SU-DHL-6 (cell line): ENCODE measurements around the gene MYO15B.

Experiments used
- H2AFZ ChIP-seq: fragments of 200-600 bp; sonication (generic); 2 replicates; pipeline ENCODE4 v1.6.1; 2014; ENCODE audit warnings: low read depth, mild to moderate bottlenecking, moderate library complexity, mixed read lengths, antibody characterized with exemption, low read length; ENCODE audit not compliant: severe bottlenecking
- H3F3A ChIP-seq: fragments of 200-600 bp; shearing (Covaris generic); 2 replicates; pipeline ENCODE4 v1.6.0; 2016; ENCODE audit warnings: antibody characterized with exemption, mild to moderate bottlenecking; ENCODE audit not compliant: insufficient read depth
- H3K27ac ChIP-seq: fragments of 200-600 bp; sonication (generic); 2 replicates; pipeline ENCODE4 v1.5.1; 2016; ENCODE audit warnings: low read depth, mild to moderate bottlenecking, low read length, moderate library complexity, mixed read lengths
- H3K27me3 ChIP-seq: fragments of 200-600 bp; sonication (generic), shearing (Covaris generic); 2 replicates; pipeline ENCODE4 v1.6.0; 2014; ENCODE audit warnings: mild to moderate bottlenecking, low read length
- H3K36me3 ChIP-seq: fragments of 200-600 bp; sonication (generic); 2 replicates; pipeline ENCODE4 v1.6.1; 2014; ENCODE audit warnings: mild to moderate bottlenecking, low read length, mixed read lengths
- H3K4me2 ChIP-seq: fragments of 300-600, 200-600 bp; shearing (Covaris generic), sonication (generic); 2 replicates; pipeline ENCODE4 v1.6.0; 2014; ENCODE audit warnings: low read length, low read depth, mild to moderate bottlenecking; ENCODE audit not compliant: poor library complexity, severe bottlenecking
- H3K4me3 ChIP-seq: fragments of 200-600 bp; sonication (generic); 2 replicates; pipeline ENCODE4 v1.5.1; 2014; ENCODE audit warnings: antibody characterized with exemption, low read length, mild to moderate bottlenecking, mixed read lengths; ENCODE audit not compliant: insufficient read depth, poor library complexity, severe bottlenecking
- H3K79me2 ChIP-seq: fragments of 200-600 bp; sonication (generic); 2 replicates; pipeline ENCODE4 v1.6.1; 2014; ENCODE audit warnings: mild to moderate bottlenecking, low read length, moderate library complexity; ENCODE audit not compliant: insufficient read depth
- H3K9ac ChIP-seq: fragments of 200-600 bp; sonication (generic); 2 replicates; pipeline ENCODE4 v1.7.0; 2014; ENCODE audit warnings: mild to moderate bottlenecking, low read length
- H3K9me2 ChIP-seq: fragments of 200-600 bp; sonication (generic); replicated peaks from 2 replicates; pipeline ENCODE4 v1.6.1; 2014; ENCODE audit warnings: low read length; ENCODE audit not compliant: insufficient read depth
- H3K9me3 ChIP-seq: fragments of 200-600 bp; sonication (generic); 2 replicates; pipeline ENCODE4 v1.6.1; 2014; ENCODE audit warnings: low read length, mixed read lengths; ENCODE audit not compliant: insufficient read depth
- H4K20me1 ChIP-seq: fragments of 200-600 bp; sonication (generic); 2 replicates; pipeline ENCODE4 v1.6.1; 2014; ENCODE audit warnings: low read depth, mild to moderate bottlenecking, antibody characterized with exemption, low read length, moderate library complexity, mixed read lengths
- CTCF ChIP-seq: fragments of 200-600 bp; sonication (generic); IDR thresholded peaks from one replicate; pipeline ENCODE4 v1.5.1; 2017; ENCODE audit warnings: antibody characterized with exemption, mild to moderate bottlenecking, low read length, moderate library complexity; ENCODE audit not compliant: insufficient read depth, poor library complexity, severe bottlenecking
- EZH2phosphoT487 ChIP-seq: fragments of 200-600 bp; sonication (generic), shearing (Covaris generic); conservative IDR thresholded peaks from 2 replicates; pipeline ENCODE4 v1.6.1; 2018; ENCODE audit warnings: mild to moderate bottlenecking, antibody characterized with exemption, low read length, moderate library complexity, mixed read lengths

MYO15B gene

GRCh38 chr17:75584849-75585175 lies 2.8 kb upstream of the MYO15B start:
- Histone ChIP-seq H3K9me3 (no peaks in the 10 kb centered on the region), H3K9ac (no peak overlapping the region), H3K27ac (no peak overlapping the region), H3K9me2 (no peaks in the 10 kb centered on the region), H3K4me2 (no peak overlapping the region), H2AFZ (no peak overlapping the region), H3K79me2 (no peaks in the 10 kb centered on the region), H3K4me3 (no peak overlapping the region), H3K36me3 (no peaks in the 10 kb centered on the region), H3K27me3 (no peaks in the 10 kb centered on the region), H3F3A (no peaks in the 10 kb centered on the region), H4K20me1 (no peaks in the 10 kb centered on the region)
- TF ChIP-seq EZH2phosphoT487 (no peak), CTCF (no peak)

GRCh38 chr17:75588596-75589011 lies 1.0 kb downstream of the MYO15B start:
- Histone ChIP-seq H3K4me2 (peak overlapping the region; percentile 53), H3K9me3 (no peaks in the 10 kb centered on the region), H3K9ac (peak overlapping the region; percentile 28; the same call in 1 of the 2 replicates), H3K36me3 (no peaks in the 10 kb centered on the region), H4K20me1 (no peaks in the 10 kb centered on the region), H3F3A (0 out of 2 replicates have a peak, but pooled peaks cover 6% of the 10 kb centered on the region), H3K4me3 (peak overlapping the region; percentile 10), H3K79me2 (no peaks in the 10 kb centered on the region), H3K9me2 (no peaks in the 10 kb centered on the region), H2AFZ (no peak overlapping the region), H3K27ac (no peak overlapping the region), H3K27me3 (no peaks in the 10 kb centered on the region)
- TF ChIP-seq CTCF (no peak), EZH2phosphoT487 (no peak)

- no peak overlapping the region for H3K27ac ChIP-seq
- H3K4me2 ChIP-seq, result peak overlapping the region; percentile 53
Measured at GRCh38 chr17:75589012-75589918, 1.7 kb downstream of the MYO15B start.

More at GRCh38 chr17:75589012-75589918, 1.7 kb downstream of the MYO15B start:
- H3K9me3 ChIP-seq, result no peaks in the 10 kb centered on the region
- no peaks in the 10 kb centered on the region for H4K20me1 ChIP-seq
- H3K79me2 ChIP-seq, result no peaks in the 10 kb centered on the region
- 0 out of 2 replicates have a peak, but pooled peaks cover 6% of the 10 kb centered on the region for H3F3A ChIP-seq
- H2AFZ ChIP-seq, result peak overlapping the region; percentile 46
- peak overlapping the region; percentile 53 for H3K9ac ChIP-seq
- TF ChIP-seq EZH2phosphoT487 (no peak), CTCF (peak; percentile 58)
- no peaks in the 10 kb centered on the region for H3K27me3 ChIP-seq
- no peaks in the 10 kb centered on the region for H3K36me3 ChIP-seq
- H3K4me3 ChIP-seq, result peak overlapping the region; percentile 46
- H3K9me2 ChIP-seq, result no peaks in the 10 kb centered on the region
